GM13977 (cell line): ENCODE measurements around the gene KCNF1.

Experiments used
- DNase-seq: peaks from one replicate; pipeline ENCODE4 v3.0.0; 2012; ENCODE audit warnings: low spot score
- CTCF ChIP-seq: IDR thresholded peaks from 2 replicates; pipeline ENCODE4 v1.5.1; 2012; ENCODE audit warnings: mild to moderate bottlenecking, control low read depth; ENCODE audit not compliant: insufficient read depth; ENCODE audit errors: extremely low read depth, missing control alignments
- in situ Hi-C: fragments of 300-500 bp; cut with MboI; formaldehyde crosslinking; loops from one replicate; pipeline ENCODE4 v1.12.0; 2022; ENCODE audit warnings: low sequenced_read_pairs, low pct_unique_long_range_greater_than_20kb, mixed read lengths, inconsistent platforms; ENCODE audit not compliant: unreplicated experiment

Gene KCNF1

DNA sequence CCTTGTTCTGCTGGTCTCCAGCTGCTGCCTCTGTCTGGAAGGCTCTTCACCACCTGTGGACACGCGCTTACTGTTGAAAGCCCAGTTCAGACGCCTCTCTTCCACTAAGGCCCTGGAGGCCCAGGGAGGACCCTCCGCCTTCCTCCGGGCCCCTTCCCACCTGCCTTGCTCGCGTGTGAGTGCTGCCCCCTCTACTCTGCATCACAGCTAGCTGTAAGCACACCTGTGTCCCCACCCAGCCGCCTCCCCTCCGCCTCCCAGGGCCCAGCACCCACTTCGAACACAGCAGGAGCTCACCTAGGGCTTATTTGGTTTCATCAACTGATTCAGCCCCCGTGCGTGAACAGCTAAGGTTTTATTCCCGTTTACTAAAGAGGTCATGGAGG, 49.7 kb downstream of the KCNF1 start:
- no peak for DNase-seq
- in situ Hi-C loops: no loop called here
- no peak for TF ChIP-seq CTCF

DNA sequence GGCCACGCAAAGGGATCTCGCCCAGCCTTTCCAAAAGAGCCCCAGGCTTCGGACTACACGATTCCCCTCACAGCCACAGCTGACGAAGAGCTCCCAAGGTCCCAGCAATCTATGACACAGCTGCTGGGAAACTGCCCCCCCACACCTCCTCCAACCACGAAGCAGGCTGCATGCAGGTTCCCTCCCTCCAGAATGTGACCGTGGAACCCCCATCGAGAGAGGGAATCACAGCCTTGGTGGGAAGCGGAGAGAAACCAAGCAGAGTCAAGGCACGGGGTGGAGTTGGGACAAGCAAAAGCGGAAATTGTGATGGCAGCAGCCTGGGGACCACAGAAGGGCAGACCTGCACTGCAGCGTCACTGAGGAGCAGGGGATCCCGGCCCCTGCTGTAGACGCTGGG, 50.3 kb downstream of the KCNF1 start:
- no peak for DNase-seq
- in situ Hi-C loops: no loop called here
- TF ChIP-seq CTCF: no peak

DNA sequence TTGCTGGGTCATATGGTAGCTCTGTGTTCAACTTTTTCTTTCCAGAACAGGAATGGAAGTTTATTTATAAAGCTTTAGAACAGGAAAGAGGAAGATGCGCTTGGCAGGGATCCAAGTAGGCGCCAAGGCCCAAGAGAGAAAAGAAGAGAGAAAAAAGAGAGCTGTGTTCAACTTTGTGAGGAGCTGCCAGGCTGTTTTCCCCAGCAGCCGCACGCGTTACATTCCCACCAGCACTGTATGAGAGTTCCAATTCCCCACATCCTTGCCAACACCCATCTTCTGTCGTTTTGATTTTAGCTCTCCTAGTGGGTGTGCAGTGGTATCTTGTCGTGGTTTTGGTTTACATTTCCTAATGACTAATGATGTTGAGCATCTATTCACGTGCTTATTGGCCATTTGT, 51.4 kb downstream of the KCNF1 start:
- in situ Hi-C loops: no loop called here
- TF ChIP-seq CTCF: no peak
- no peak for DNase-seq
